Karpas-422 (cell line): ENCODE data around the gene BACH2. TPM values are rescaled to one million over a fixed set of nuclear protein-coding genes. Genes with fewer than 3 reads are reported as not detected.
"Not testable (repeated sequence)": the region's sequence is repeated elsewhere in the genome, so short reads cannot be mapped to it uniquely, and the experiment has no call there.

Source experiments
- DNase-seq: peaks from one replicate; pipeline ENCODE4 v3.0.0-alpha.2; 2015
- H2AFZ ChIP-seq: fragments of 200-600 bp; sonication (generic); 2 replicates; pipeline ENCODE4 v1.6.1; 2014; ENCODE audit warnings: antibody characterized with exemption, low read length, mixed read lengths
- H3K27ac ChIP-seq: fragments of 200-600 bp; sonication (generic); 2 replicates; pipeline ENCODE4 v1.5.1; 2014; ENCODE audit warnings: mild to moderate bottlenecking, low read length, moderate library complexity
- H3K27me3 ChIP-seq: fragments of 200-600 bp; sonication (generic); 2 replicates; pipeline ENCODE4 v1.6.1; 2014; ENCODE audit warnings: low read length, mixed read lengths
- H3K36me3 ChIP-seq: fragments of 200-600 bp; sonication (generic); 2 replicates; pipeline ENCODE4 v1.6.1; 2014; ENCODE audit warnings: low read length, mixed read lengths; ENCODE audit not compliant: insufficient read depth
- H3K4me1 ChIP-seq: fragments of 200-600 bp; sonication (generic); 2 replicates; pipeline ENCODE4 v1.6.1; 2014; ENCODE audit warnings: mild to moderate bottlenecking, low read length, mixed read lengths
- H3K4me2 ChIP-seq: fragments of 200-600 bp; sonication (generic); 2 replicates; pipeline ENCODE4 v1.6.1; 2014; ENCODE audit warnings: low read length, low read depth, mild to moderate bottlenecking; ENCODE audit not compliant: poor library complexity, severe bottlenecking
- H3K4me3 ChIP-seq: fragments of 200-600 bp; sonication (generic); 2 replicates; pipeline ENCODE4 v1.5.1; 2014; ENCODE audit warnings: mild to moderate bottlenecking, antibody characterized with exemption, low read length, mixed read lengths
- H3K79me2 ChIP-seq: fragments of 200-600 bp; sonication (generic); 2 replicates; pipeline ENCODE4 v1.6.1; 2014; ENCODE audit warnings: mild to moderate bottlenecking, low read length, mixed read lengths
- H3K9ac ChIP-seq: fragments of 200-600 bp; sonication (generic); 2 replicates; pipeline ENCODE4 v1.6.0; 2014; ENCODE audit warnings: low read length
- H3K9me2 ChIP-seq: fragments of 200-600 bp; sonication (generic), shearing (Covaris generic); replicated peaks from 2 replicates; pipeline ENCODE4 v1.6.0; 2014; ENCODE audit warnings: mild to moderate bottlenecking, low read length, moderate library complexity; ENCODE audit not compliant: insufficient read depth
- H3K9me3 ChIP-seq: fragments of 300-700, 200-600 bp; sonication (generic); 2 replicates; pipeline ENCODE4 v1.6.1; 2014; ENCODE audit warnings: low read length, mixed read lengths
- H4K20me1 ChIP-seq: fragments of 200-600 bp; sonication (generic); 2 replicates; pipeline ENCODE4 v1.6.1; 2014; ENCODE audit warnings: mild to moderate bottlenecking, antibody characterized with exemption, low read length, low read depth; ENCODE audit not compliant: insufficient read depth
- total RNA-seq: library from RNA; depleted of rRNA; stranded (reverse); fragments of >200 nt; shearing (Covaris generic); gene quantifications from 2 replicates; pipeline ENCODE4 v1.2.3, GENCODE V29; 2014; ENCODE audit warnings: low replicate concordance

BACH2 gene
- total RNA-seq, 1 experiment from 2014 or later: 3.2 TPM

DNA sequence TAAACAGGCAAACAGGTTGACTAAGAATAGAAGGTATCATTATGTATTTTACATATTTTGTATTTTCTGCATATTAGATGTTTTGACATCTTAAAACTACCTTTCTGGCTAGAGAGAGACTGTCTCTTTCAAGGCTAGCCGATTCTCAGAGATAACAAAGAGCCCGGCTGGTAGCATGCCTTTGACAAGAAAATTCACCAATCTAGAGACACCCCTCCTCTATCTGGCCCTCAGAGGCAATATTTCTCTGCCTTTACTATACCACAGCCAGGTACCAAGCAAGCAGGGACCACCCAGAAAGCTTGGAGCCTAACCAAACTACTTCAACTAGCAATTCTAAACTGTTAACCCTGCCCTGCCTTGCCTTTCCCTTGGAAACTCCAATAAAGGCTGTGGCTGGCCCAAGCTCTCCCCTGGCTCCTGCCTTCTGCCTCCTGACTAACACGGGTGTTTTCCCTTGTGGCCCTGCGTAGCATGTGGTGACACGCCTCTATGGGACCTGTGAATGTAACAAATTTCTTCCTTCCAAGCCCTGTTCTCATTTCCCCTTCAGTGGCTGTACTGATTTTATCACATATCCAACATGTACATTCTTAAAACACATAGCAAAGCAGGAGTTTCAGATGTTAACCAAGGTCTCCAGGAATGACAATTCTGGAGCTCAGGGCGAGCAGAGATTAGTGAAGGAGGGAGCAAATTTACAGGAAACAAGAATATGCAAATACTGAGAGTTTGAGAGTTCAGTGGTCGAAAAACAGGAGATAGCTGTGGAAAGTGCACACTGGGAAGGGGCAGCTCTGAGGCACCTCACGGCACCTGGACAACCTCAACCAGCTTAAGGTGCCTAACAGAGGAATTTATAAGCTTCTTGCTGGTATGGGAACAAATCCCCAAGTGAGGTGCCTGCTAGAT lies 120.8 kb downstream of the BACH2 start:
- no peaks in the 10 kb centered on the region for H3K9me3 ChIP-seq
- H3K36me3 ChIP-seq: no peaks in the 10 kb centered on the region
- H3K79me2 ChIP-seq: no peaks in the 10 kb centered on the region
- no peaks in the 10 kb centered on the region for H3K27me3 ChIP-seq
- H3K9ac ChIP-seq: no peak overlapping the region; the same call in 1 of the 2 replicates
- peak overlapping the region; percentile 11 for H3K4me2 ChIP-seq
- H3K27ac ChIP-seq: no peak overlapping the region
- no peaks in the 10 kb centered on the region for H4K20me1 ChIP-seq
- peaks cover 33% of the 10 kb centered on the region for H3K4me1 ChIP-seq
- no peaks in the 10 kb centered on the region for H3K9me2 ChIP-seq
- H2AFZ ChIP-seq: no peak overlapping the region
- no peak for DNase-seq
- H3K4me3 ChIP-seq: no peak overlapping the region

DNA sequence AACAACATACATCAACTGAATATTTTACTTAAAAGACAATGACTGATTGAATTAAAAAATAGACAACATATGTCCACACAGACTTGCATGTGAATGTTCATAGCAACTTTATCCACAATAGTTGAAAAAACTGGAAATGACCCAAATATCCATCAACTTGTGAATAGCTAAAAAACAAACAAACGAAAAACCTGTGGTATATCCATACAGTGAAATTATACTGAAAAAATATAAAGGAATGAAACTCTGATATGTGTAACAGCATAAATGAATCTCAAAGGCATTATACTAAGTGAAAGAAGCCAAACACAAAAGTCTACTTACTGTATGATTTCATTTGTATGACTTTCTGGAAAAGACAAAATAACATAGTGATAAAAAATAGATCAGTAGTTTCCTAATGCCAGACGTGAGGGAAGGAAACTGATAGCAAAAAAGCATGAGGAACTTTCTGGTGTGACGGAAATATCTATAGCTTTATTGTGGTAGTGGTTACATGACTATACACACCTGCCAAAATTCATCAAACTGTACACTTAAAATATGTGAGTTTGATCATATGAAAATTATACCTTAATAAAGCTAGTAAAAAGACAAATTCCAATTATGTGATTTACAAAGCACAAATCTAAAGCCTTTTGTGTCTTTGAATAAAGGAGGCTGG lies 123.2 kb downstream of the BACH2 start:
- Histone ChIP-seq H3K9ac (no peak overlapping the region), H4K20me1 (no peaks in the 10 kb centered on the region), H3K27ac (no peak overlapping the region), H3K27me3 (no peaks in the 10 kb centered on the region), H3K4me1 (peaks cover 29% of the 10 kb centered on the region), H3K4me2 (no peak overlapping the region), H3K36me3 (no peaks in the 10 kb centered on the region), H3K79me2 (no peaks in the 10 kb centered on the region), H2AFZ (no peak overlapping the region), H3K9me3 (no peaks in the 10 kb centered on the region), H3K9me2 (no peaks in the 10 kb centered on the region), H3K4me3 (no peak overlapping the region)
- no peak for DNase-seq

DNA sequence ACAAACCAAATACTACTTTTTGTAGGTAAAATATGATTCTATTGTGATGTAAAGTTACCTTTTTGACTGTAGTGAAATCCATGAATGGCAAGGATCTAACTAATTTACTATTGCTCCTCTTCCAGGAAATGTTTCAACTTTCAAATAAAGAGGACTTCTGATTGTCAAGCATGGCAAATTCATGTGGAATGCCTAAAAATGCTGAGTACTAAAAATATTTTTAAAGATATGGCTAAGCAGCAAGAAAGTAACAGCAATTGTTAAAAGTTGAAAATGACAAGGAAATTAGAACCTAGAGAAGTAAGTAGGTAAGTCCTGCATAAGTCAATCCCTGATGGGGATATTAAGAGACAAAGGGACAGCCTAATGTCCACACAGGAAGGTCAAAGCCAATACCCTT lies 126.0 kb downstream of the BACH2 start:
- Histone ChIP-seq H3K9ac (no peak overlapping the region), H3K9me2 (no peaks in the 10 kb centered on the region), H2AFZ (no peak overlapping the region), H3K27me3 (no peaks in the 10 kb centered on the region), H3K4me2 (no peak overlapping the region), H3K9me3 (no peaks in the 10 kb centered on the region), H4K20me1 (no peaks in the 10 kb centered on the region), H3K27ac (no peak overlapping the region), H3K36me3 (no peaks in the 10 kb centered on the region), H3K4me3 (no peak overlapping the region), H3K4me1 (peaks cover 6% of the 10 kb centered on the region), H3K79me2 (no peaks in the 10 kb centered on the region)
- DNase-seq: no peak

DNA sequence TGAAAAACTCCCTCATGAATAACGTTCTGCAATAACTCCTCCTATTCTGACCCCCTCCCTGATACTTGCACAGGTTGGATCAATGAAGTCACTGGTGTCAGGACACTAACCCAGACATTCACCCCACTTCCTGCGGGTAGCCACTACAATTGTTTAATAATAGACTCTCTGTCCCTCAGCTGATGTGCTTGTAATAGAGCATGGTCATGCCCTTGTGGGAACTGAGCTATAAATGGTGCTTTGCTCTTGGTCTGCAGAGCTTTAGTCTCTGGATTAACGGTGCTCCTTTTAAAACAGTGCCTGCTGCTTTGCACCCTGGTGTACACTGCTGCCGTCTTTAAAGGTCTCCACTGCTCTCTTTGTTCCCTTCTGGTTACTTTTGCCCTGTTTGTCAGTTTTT lies 127.3 kb downstream of the BACH2 start:
- Histone ChIP-seq H3K4me3 (no peak overlapping the region), H3K36me3 (no peaks in the 10 kb centered on the region), H3K27ac (no peak overlapping the region), H4K20me1 (no peaks in the 10 kb centered on the region), H3K9ac (no peak overlapping the region), H3K27me3 (no peaks in the 10 kb centered on the region), H2AFZ (no peak overlapping the region), H3K79me2 (no peaks in the 10 kb centered on the region), H3K4me2 (no peak overlapping the region), H3K9me2 (no peaks in the 10 kb centered on the region), H3K4me1 (peaks cover 2% of the 10 kb centered on the region; the same call in 1 of the 2 replicates), H3K9me3 (no peaks in the 10 kb centered on the region)
- no peak for DNase-seq

- Histone ChIP-seq H3K27ac (no peak overlapping the region), H3K4me3 (no peak overlapping the region), H2AFZ (no peak overlapping the region), H3K9ac (no peak overlapping the region), H3K9me2 (no peaks in the 10 kb centered on the region), H3K4me1 (peaks cover 2% of the 10 kb centered on the region; the same call in 1 of the 2 replicates), H3K9me3 (no peaks in the 10 kb centered on the region), H3K36me3 (no peaks in the 10 kb centered on the region), H3K79me2 (no peaks in the 10 kb centered on the region), H3K27me3 (no peaks in the 10 kb centered on the region), H4K20me1 (no peaks in the 10 kb centered on the region), H3K4me2 (no peak overlapping the region)
- no peak for DNase-seq
Observed at GRCh38 chr6:90168693-90169131, 127.9 kb downstream of the BACH2 start.

DNA sequence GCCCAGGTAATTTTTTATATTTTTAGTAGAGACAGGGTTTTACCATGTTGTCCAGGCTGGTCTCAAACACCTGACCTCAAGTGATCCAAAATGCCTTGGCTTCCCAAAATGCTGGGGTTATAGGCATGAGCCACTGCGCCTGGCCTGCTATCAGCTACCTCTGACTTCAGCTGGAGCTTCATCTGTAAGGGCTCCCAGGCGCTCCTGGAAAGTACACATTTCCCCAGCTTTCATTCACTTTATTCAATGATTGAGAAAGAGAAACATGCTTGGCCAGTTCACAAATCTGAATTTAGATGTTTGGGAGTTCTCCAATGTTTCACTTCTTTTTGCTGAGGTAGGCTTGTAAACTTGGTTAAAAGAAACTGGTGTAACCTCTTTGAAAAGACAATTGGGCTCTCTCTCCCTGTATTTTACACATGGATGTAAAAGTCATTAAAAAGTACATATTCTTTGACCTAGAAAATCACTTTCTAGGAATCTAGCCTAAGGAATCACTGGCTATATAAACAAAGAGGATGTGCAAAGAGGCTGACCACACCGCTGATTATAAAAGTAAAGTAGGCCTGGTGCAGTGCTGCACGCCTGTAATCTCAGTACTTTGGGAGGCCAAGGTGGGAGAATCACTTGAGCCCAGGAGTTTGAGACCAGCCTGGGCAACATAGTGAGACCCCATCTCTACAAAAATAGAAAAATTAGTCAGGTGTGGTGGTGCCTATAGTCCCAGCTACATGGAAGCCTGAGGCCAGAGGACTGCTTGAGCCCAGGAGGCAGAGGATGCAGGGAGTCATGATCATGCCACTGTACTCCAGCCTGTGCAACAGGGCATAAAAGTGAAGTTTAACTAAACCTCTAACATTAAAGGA lies 128.9 kb downstream of the BACH2 start:
- DNase-seq: no peak
- Histone ChIP-seq H3K27ac (no peak overlapping the region), H3K4me2 (no peak overlapping the region), H4K20me1 (no peaks in the 10 kb centered on the region), H3K4me3 (no peak overlapping the region), H3K9me2 (no peaks in the 10 kb centered on the region), H3K36me3 (no peaks in the 10 kb centered on the region), H3K27me3 (no peaks in the 10 kb centered on the region), H3K79me2 (no peaks in the 10 kb centered on the region), H3K9me3 (no peaks in the 10 kb centered on the region), H3K4me1 (no peaks in the 10 kb centered on the region), H3K9ac (no peak overlapping the region), H2AFZ (no peak overlapping the region)

DNA sequence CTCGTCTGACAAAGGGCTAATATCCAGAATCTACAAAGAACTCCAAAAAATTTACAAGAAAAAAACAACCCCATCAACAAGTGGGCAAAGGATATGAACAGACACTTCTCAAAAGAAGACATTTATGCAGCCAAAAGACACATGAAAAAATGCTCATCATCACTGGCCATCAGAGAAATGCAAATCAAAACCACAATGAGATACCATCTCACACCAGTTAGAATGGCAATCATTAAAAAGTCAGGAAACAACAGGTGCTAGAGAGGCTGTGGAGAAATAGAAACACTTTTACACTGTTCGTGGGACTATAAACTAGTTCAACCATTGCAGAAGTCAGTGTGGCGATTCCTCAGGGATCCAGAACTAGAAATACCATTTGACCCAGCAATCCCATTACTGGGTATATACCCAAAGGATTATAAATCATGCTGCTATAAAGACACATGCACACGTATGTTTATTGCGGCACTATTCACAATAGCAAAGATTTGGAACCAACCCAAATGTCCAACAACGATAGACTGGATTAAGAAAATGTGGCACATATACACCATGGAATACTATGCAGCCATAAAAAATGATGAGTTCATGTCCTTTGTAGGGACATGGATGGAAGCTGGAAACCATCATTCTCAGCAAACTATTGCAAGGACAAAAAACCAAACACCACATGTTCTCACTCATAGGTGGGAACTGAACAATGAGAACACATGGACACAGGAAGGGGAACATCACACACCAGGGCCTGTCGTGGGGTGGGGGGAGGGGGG lies 130.3 kb downstream of the BACH2 start:
- not testable (repeated sequence) for H3K36me3 ChIP-seq

More for the DNA sequence above, 130.3 kb downstream of the BACH2 start:
- not testable (repeated sequence) for H3K4me1 ChIP-seq, H3K27me3 ChIP-seq, H3K79me2 ChIP-seq, DNase-seq, H3K4me2 ChIP-seq, H4K20me1 ChIP-seq, H3K9me3 ChIP-seq, H3K9me2 ChIP-seq, H3K4me3 ChIP-seq, H3K9ac ChIP-seq, H2AFZ ChIP-seq, H3K27ac ChIP-seq
